H9 (cell line): ENCODE data around the gene PGF. TPM values are rescaled to one million over a fixed set of nuclear protein-coding genes. Genes with fewer than 3 reads are reported as not detected.

Experiments
- DNase-seq: peaks from one replicate; pipeline ENCODE4 v3.0.0-alpha.2; 2017
- H2AFZ ChIP-seq: one replicate; pipeline ENCODE4 v1.6.1; 2013; ENCODE audit warnings: mild to moderate bottlenecking, low read length, control low read depth, moderate library complexity
- H2AK5ac ChIP-seq: 2 replicates; pipeline ENCODE4 v1.6.1; 2013; ENCODE audit warnings: low read length, control low read depth, mixed read lengths; ENCODE audit not compliant: insufficient read length
- H2BK120ac ChIP-seq: one replicate; pipeline ENCODE4 v1.6.1; 2013; ENCODE audit warnings: low read depth, mild to moderate bottlenecking, low read length, control low read depth, inconsistent platforms; ENCODE audit not compliant: poor library complexity, severe bottlenecking
- H2BK12ac ChIP-seq: 2 replicates; pipeline ENCODE4 v1.6.1; 2013; ENCODE audit warnings: low read length, control low read depth, mixed read lengths, low read depth; ENCODE audit not compliant: insufficient read length
- H2BK15ac ChIP-seq: 2 replicates; pipeline ENCODE4 v1.6.1; 2013; ENCODE audit warnings: low read depth, low read length, control low read depth
- H2BK20ac ChIP-seq: one replicate; pipeline ENCODE4 v1.6.1; 2013; ENCODE audit warnings: low read depth, mild to moderate bottlenecking, low read length, control low read depth, inconsistent platforms; ENCODE audit not compliant: poor library complexity, severe bottlenecking
- H2BK5ac ChIP-seq: 2 replicates; pipeline ENCODE4 v1.6.1; 2013; ENCODE audit warnings: low read length, control low read depth, mixed read lengths; ENCODE audit not compliant: insufficient read length
- H3K14ac ChIP-seq: 2 replicates; pipeline ENCODE4 v1.6.1; 2013; ENCODE audit warnings: low read length, control low read depth; ENCODE audit not compliant: insufficient read depth
- H3K18ac ChIP-seq: 2 replicates; pipeline ENCODE4 v1.6.1; 2013; ENCODE audit warnings: low read depth, mild to moderate bottlenecking, mixed read lengths, low read length, control low read depth; ENCODE audit not compliant: insufficient read length
- H3K23ac ChIP-seq: 2 replicates; pipeline ENCODE4 v1.6.1; 2013; ENCODE audit warnings: low read length, control low read depth, mixed read lengths, low read depth; ENCODE audit not compliant: insufficient read length
- H3K23me2 ChIP-seq: 2 replicates; pipeline ENCODE4 v1.6.1; 2013; ENCODE audit warnings: low read depth, mild to moderate bottlenecking, mixed read lengths, low read length, control low read depth; ENCODE audit not compliant: insufficient read length, poor library complexity, severe bottlenecking
- H3K27ac ChIP-seq: 2 replicates; pipeline ENCODE4 v1.5.1; 2013; ENCODE audit warnings: low read length, control low read depth, mixed read lengths, low read depth; ENCODE audit not compliant: insufficient read length
- H3K27me3 ChIP-seq: 2 replicates; pipeline ENCODE4 v1.6.1; 2013; ENCODE audit warnings: low read length, control low read depth, inconsistent platforms; ENCODE audit not compliant: insufficient read depth
- H3K4ac ChIP-seq: 2 replicates; pipeline ENCODE4 v1.6.1; 2013; ENCODE audit warnings: low read depth, mild to moderate bottlenecking, control low read depth, inconsistent platforms, low read length, moderate library complexity
- H3K4me1 ChIP-seq: 2 replicates; pipeline ENCODE4 v1.6.1; 2013; ENCODE audit warnings: low read length, control low read depth, inconsistent platforms; ENCODE audit not compliant: insufficient read depth
- H3K4me2 ChIP-seq: 2 replicates; pipeline ENCODE4 v1.6.1; 2013; ENCODE audit warnings: low read length, control low read depth, mixed read lengths; ENCODE audit not compliant: insufficient read length, insufficient read depth
- H3K56ac ChIP-seq: 2 replicates; pipeline ENCODE4 v1.6.1; 2013; ENCODE audit warnings: low read depth, mild to moderate bottlenecking, mixed read lengths, low read length, control low read depth; ENCODE audit not compliant: insufficient read length
- H3K79me1 ChIP-seq: 2 replicates; pipeline ENCODE4 v1.6.1; 2013; ENCODE audit warnings: low read depth, mild to moderate bottlenecking, moderate library complexity, low read length, control low read depth, inconsistent platforms; ENCODE audit not compliant: insufficient read depth, poor library complexity, severe bottlenecking
- H3K79me2 ChIP-seq: 2 replicates; pipeline ENCODE4 v1.6.1; 2013; ENCODE audit warnings: low read length, control low read depth, inconsistent platforms; ENCODE audit not compliant: insufficient read depth
- H3K9ac ChIP-seq: 2 replicates; pipeline ENCODE4 v1.6.1; 2013; ENCODE audit warnings: low read length, control low read depth, mixed read lengths; ENCODE audit not compliant: insufficient read length; ENCODE audit errors: extremely low read depth
- H3K9me3 ChIP-seq: one replicate; pipeline ENCODE4 v1.6.1; 2013; ENCODE audit warnings: low read depth, low read length, inconsistent platforms; ENCODE audit not compliant: control insufficient read depth
- H3T11ph ChIP-seq: one replicate; pipeline ENCODE4 v1.6.1; 2013; ENCODE audit warnings: mild to moderate bottlenecking, low read length, control low read depth, inconsistent platforms
- H4K20me1 ChIP-seq: one replicate; pipeline ENCODE4 v1.6.1; 2013; ENCODE audit not compliant: control insufficient read depth, insufficient read length, insufficient read depth
- H4K5ac ChIP-seq: 2 replicates; pipeline ENCODE4 v1.6.1; 2013; ENCODE audit warnings: low read depth, mild to moderate bottlenecking, mixed read lengths, low read length, control low read depth; ENCODE audit not compliant: insufficient read length
- H4K8ac ChIP-seq: replicated peaks from 2 replicates; pipeline ENCODE4 v1.6.1; 2013; ENCODE audit warnings: low read length, control low read depth, mixed read lengths, low read depth; ENCODE audit not compliant: insufficient read length
- H4K91ac ChIP-seq: 2 replicates; pipeline ENCODE4 v1.6.1; 2013; ENCODE audit warnings: low read depth, mild to moderate bottlenecking, moderate library complexity, mixed read lengths, low read length, control low read depth; ENCODE audit not compliant: insufficient read length
- H3K27ac Mint-ChIP-seq, 3 experiments: 2 replicates in 2 of 3; 3 replicates in 1 of 3; pipeline ENCODE4 v1.8.0; 2020 to 2021; ENCODE audit warnings: mixed read lengths in 3 of 3, mild to moderate bottlenecking in 1 of 3, moderate library complexity in 1 of 3
- H3K27me3 Mint-ChIP-seq: 2 replicates; pipeline ENCODE4 v1.8.0; 2021; ENCODE audit warnings: low read depth, mild to moderate bottlenecking, moderate library complexity, mixed read lengths
- H3K36me3 Mint-ChIP-seq, 3 experiments: 2 replicates in 2 of 3; 3 replicates in 1 of 3; pipeline ENCODE4 v1.8.0; 2020 to 2021; ENCODE audit warnings: low read depth in 3 of 3, mixed read lengths in 3 of 3; ENCODE audit not compliant: insufficient read depth in 1 of 3
- H3K4me1 Mint-ChIP-seq, 2 experiments: 2 replicates each; pipeline ENCODE4 v1.8.0; 2020; ENCODE audit warnings: mixed read lengths in 2 of 2
- H3K4me3 Mint-ChIP-seq, 2 experiments: 2 replicates in 1 of 2; 3 replicates in 1 of 2; pipeline ENCODE4 v1.8.0; 2020 to 2021; ENCODE audit warnings: mild to moderate bottlenecking in 2 of 2, mixed read lengths in 2 of 2, moderate library complexity in 1 of 2
- H3K9me3 Mint-ChIP-seq, 2 experiments: 2 replicates in 1 of 2; 3 replicates in 1 of 2; pipeline ENCODE4 v1.8.0; 2020; ENCODE audit warnings: mild to moderate bottlenecking in 2 of 2, mixed read lengths in 2 of 2, moderate library complexity in 1 of 2
- CTCF ChIP-seq: fragments of 200-600 bp; sonication (generic); conservative IDR thresholded peaks from 3 replicates; pipeline ENCODE4 v1.8.0; 2021; ENCODE audit warnings: antibody characterized with exemption, mild to moderate bottlenecking
- WGBS: extraction: QIAGEN DNeasy Blood & Tissue Kit; methylation state at CpG from one replicate; pipeline ENCODE4 v1.1.7; 2013; ENCODE audit warnings: missing lambda C conversion rate, low lambda C conversion rate, mixed read lengths; ENCODE audit not compliant: insufficient read length; ENCODE audit errors: extremely low coverage; 5-methylcytosine and 5-hydroxymethylcytosine counted together
- total RNA-seq: library from RNA; stranded (reverse); gene quantifications from 2 replicates; pipeline ENCODE4 v1.2.1, GENCODE V29; 2021

Gene PGF
- total RNA-seq, 1 experiment from 2014 or later = 2.3 TPM

- Histone ChIP-seq H4K20me1 (no peaks in the 10 kb centered on the region), H2BK12ac (no peak within 1 kb of the TSS), H2AFZ (no peak within 1 kb of the TSS), H3K56ac (no peak within 1 kb of the TSS), H3K4ac (no peak within 1 kb of the TSS), H3K4me1 (no peaks in the 10 kb centered on the region), H3K79me2 (no peaks in the 10 kb centered on the region), H3T11ph (no peak within 1 kb of the TSS), H3K27me3 (no peaks in the 10 kb centered on the region), H3K27ac (no peak within 1 kb of the TSS), H2AK5ac (no peak within 1 kb of the TSS), H4K5ac (no peak within 1 kb of the TSS), H2BK5ac (no peak within 1 kb of the TSS), H3K14ac (peak within 1 kb of the TSS; percentile 92), H3K9me3 (no peaks in the 10 kb centered on the region), H3K23ac (no peak within 1 kb of the TSS), H2BK120ac (no peak within 1 kb of the TSS), H3K9ac (peak within 1 kb of the TSS; percentile 68), H3K79me1 (no peaks in the 10 kb centered on the region), H2BK15ac (no peak within 1 kb of the TSS), H3K4me2 (peak within 1 kb of the TSS; percentile 54), H3K23me2 (peaks cover 4% of the 10 kb centered on the region), H3K18ac (peak within 1 kb of the TSS; percentile 81), H2BK20ac (no peak within 1 kb of the TSS), H4K8ac (no peak within 1 kb of the TSS), H4K91ac (no peak within 1 kb of the TSS)
- Mint-ChIP-seq H3K36me3 (peaks cover 0 to 6% (median 0%) of the 10 kb centered on the region in 3 experiments; a peak in 1 of 7 replicates), H3K4me3 (peak within 1 kb of the TSS; percentile 85 to 91), H3K27me3 (peaks cover 8% of the 10 kb centered on the region), H3K4me1 (peaks cover 5 to 6% of the 10 kb centered on the region in 2 experiments; a peak in 3 of 4 replicates), H3K9me3 (no peaks in the 10 kb centered on the region), H3K27ac (no peak within 1 kb of the TSS; a peak in 2 of 7 replicates)
- DNase-seq = peak; percentile 93
- no CpG with 5 or more reads among the region's 51 CpGs for WGBS
- TF ChIP-seq CTCF = no peak
Measured at GRCh38 chr14:74922752-74923401, 32.5 kb downstream of the PGF start, which contains the start of gene RPS6KL1. TSS of gene RPS6KL1 (minus strand) at chr14:74923260. CDS start at chr14:74921541, 1,719 bp downstream.
